ENCODE results near the gene PEF1.

The PEF1 gene

DNA sequence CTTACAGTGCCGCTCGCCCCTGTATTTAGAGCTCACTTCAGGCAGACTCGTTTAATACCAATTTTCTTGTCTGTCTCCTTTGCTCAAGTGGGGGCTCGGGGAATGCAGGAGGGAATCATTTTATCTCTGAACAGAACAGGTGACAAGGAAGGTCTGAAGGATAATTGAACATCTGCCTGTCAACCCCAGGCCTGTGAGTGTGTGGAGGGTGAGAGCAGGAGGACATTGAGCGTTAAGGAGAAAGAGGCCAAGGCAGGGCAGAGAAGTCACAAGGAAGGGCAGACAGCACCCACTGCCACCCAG is 9.7 kb upstream of the PEF1 start:
- Histone ChIP-seq H3K27me3 (no peaks in the 10 kb centered on the region), H3K4me3 (ENCODE audit: low read depth in 1 of 2, low read length in 1 of 2) (no peak overlapping the region), H3K27ac (no peak overlapping the region), H3K36me3 (no peaks in the 10 kb centered on the region), H3K9me3 (no peaks in the 10 kb centered on the region), H3K4me1 (ENCODE audit: control insufficient read depth in 1 of 2, insufficient read depth in 1 of 2, low read depth in 1 of 2, low read length in 1 of 2) (peaks cover 41 to 51% of the 10 kb centered on the region in 2 experiments)
- TF ChIP-seq, protein P1, sequence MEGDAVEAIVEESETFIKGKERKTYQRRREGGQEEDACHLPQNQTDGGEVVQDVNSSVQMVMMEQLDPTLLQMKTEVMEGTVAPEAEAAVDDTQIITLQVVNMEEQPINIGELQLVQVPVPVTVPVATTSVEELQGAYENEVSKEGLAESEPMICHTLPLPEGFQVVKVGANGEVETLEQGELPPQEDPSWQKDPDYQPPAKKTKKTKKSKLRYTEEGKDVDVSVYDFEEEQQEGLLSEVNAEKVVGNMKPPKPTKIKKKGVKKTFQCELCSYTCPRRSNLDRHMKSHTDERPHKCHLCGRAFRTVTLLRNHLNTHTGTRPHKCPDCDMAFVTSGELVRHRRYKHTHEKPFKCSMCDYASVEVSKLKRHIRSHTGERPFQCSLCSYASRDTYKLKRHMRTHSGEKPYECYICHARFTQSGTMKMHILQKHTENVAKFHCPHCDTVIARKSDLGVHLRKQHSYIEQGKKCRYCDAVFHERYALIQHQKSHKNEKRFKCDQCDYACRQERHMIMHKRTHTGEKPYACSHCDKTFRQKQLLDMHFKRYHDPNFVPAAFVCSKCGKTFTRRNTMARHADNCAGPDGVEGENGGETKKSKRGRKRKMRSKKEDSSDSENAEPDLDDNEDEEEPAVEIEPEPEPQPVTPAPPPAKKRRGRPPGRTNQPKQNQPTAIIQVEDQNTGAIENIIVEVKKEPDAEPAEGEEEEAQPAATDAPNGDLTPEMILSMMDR (IDR thresholded peaks at IDR 0.05), result no peak

DNA sequence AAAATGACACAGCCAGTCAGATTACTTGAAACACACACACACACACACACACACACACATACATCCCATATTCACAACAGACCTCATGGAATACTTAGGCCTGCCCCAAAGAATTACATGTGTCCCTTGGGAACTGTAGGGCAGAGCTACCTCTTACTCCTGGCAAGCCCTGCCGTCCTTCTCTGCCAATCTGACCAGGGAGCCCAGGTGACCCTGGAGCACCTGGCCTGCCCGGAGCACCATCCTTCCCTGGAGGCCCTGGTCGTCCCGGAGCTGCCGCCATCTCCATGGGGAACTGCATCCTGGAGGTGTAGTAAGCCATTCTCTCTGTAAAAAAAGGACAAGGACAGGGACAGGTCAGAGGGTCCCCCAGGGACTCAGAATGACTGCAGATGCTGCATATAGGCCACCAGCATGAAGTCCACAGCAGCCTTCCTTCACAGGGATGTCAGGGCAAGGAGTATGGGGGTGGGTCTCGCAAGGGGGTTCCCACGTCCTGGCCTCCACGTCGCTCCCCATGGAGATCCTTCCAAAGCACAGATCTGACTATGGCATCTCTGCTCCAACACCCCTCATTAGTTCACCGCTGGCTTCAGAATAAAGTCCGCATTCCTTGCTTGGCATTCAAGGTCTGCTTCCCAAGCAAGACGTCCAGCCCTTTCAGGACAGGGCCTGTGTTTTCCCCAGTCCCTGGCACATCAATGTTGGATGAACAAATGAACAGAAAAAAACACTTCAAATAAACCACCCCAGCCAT is 9.2 kb upstream of the PEF1 start:
- Histone ChIP-seq H3K36me3 (no peaks in the 10 kb centered on the region), H3K27ac (no peak overlapping the region), H3K9me3 (no peaks in the 10 kb centered on the region), H3K27me3 (no peaks in the 10 kb centered on the region), H3K4me1 (ENCODE audit: control insufficient read depth in 1 of 2, insufficient read depth in 1 of 2, low read depth in 1 of 2, low read length in 1 of 2) (peaks cover 36 to 45% of the 10 kb centered on the region in 2 experiments), H3K4me3 (ENCODE audit: low read depth in 1 of 2, low read length in 1 of 2) (no peak overlapping the region)
- TF ChIP-seq, protein P1 (IDR thresholded peaks at IDR 0.05), result no peak

DNA sequence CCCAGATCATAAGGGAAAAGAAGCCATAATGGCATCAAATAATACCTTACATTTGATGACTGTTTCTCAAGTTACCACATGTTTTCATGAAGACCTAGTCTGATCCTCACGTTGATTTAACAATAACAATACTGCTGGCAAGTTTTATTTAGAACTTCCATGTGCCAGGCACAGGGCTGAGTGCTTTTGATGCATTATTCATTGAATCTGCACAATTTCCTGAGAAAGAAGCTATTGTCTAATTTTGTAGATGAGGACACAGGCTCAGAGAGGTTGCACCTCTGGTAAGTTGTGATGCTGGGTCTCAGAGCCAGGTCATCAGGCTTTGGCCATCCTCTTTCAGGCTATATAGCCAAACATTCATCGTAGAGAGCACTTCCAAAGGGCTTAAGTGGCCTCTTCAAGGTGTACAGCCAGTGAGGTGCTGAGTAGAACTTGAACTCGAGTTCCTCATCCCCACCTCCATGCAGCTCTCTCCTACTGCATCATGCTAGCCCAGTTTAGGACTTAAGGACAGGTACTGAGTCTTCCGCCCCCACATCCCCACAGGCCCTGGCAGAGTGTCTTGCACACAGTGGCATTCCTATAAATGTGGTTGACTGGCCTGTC is 8.3 kb upstream of the PEF1 start:
- Histone ChIP-seq H3K27ac (no peak overlapping the region), H3K36me3 (no peaks in the 10 kb centered on the region), H3K4me1 (ENCODE audit: control insufficient read depth in 1 of 2, insufficient read depth in 1 of 2, low read depth in 1 of 2, low read length in 1 of 2) (peaks cover 27 to 36% of the 10 kb centered on the region in 2 experiments), H3K4me3 (ENCODE audit: low read depth in 1 of 2, low read length in 1 of 2) (no peak overlapping the region), H3K9me3 (no peaks in the 10 kb centered on the region), H3K27me3 (no peaks in the 10 kb centered on the region)
- TF ChIP-seq, protein P1 (IDR thresholded peaks at IDR 0.05), result no peak

DNA sequence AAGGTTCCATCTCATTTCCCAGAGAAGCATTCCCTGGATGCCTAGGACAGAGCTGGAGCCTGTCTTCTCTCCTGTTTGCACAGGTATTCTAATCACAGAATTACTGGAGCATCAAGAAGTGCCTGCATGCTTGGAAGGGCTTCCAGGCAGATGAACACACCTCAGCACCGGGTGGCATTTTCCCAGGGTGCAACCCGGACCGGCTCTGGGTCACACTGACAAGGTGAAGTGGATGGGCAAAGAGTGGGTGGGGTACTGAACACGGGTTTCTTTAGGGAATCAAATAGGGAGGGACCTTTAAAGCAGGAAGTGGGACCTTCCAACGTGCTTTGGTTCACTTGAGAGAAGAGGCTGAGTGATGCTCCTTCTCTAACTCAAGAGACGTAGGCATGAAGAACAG is 7.1 kb upstream of the PEF1 start:
- H3K36me3 ChIP-seq, result no peaks in the 10 kb centered on the region
- TF ChIP-seq, protein P1 (IDR thresholded peaks at IDR 0.05), result no peak
- H3K27ac ChIP-seq, result no peak overlapping the region
- H3K27me3 ChIP-seq, result no peaks in the 10 kb centered on the region
- no peaks in the 10 kb centered on the region for H3K9me3 ChIP-seq
- peaks cover 14 to 24% of the 10 kb centered on the region in 2 experiments for H3K4me1 ChIP-seq (ENCODE audit: control insufficient read depth in 1 of 2, insufficient read depth in 1 of 2, low read depth in 1 of 2, low read length in 1 of 2)
- H3K4me3 ChIP-seq (ENCODE audit: low read depth in 1 of 2, low read length in 1 of 2), result no peak overlapping the region

DNA sequence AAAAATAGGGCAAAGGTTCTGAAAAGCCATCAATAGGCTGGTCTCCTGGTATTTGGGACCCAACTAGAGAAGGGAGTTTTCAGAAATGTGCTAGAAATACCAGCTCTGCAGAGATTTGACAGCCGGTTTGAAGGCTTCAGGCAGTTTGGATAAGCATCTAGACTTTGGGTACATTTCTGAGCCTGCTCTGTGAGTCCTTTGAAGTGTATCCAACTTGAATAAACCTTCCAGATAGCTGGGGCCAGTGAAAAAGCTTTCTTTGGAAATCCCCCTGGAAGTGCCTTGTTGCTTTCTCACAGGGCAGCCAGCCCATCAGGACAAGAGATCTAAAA is 6.4 kb upstream of the PEF1 start:
- Histone ChIP-seq H3K4me1 (ENCODE audit: control insufficient read depth in 1 of 2, insufficient read depth in 1 of 2, low read depth in 1 of 2, low read length in 1 of 2) (peaks cover 7 to 17% of the 10 kb centered on the region in 2 experiments), H3K9me3 (no peaks in the 10 kb centered on the region), H3K27ac (no peak overlapping the region), H3K4me3 (ENCODE audit: low read depth in 1 of 2, low read length in 1 of 2) (no peak overlapping the region), H3K27me3 (no peaks in the 10 kb centered on the region), H3K36me3 (no peaks in the 10 kb centered on the region)
- TF ChIP-seq, protein P1 (IDR thresholded peaks at IDR 0.05), result no peak
